Hepatocyte (in vitro differentiated cells): ENCODE measurements around the gene ZBTB8OS. TPM values are rescaled to one million over a fixed set of nuclear protein-coding genes. Genes with fewer than 3 reads are reported as not detected.
"Not testable (repeated sequence)": the region's sequence is repeated elsewhere in the genome, so short reads cannot be mapped to it uniquely, and the experiment has no call there.

Experiments
- DNase-seq: peaks from one replicate; pipeline ENCODE4 v3.0.0-alpha.2; 2016; ENCODE audit warnings: low spot score
- H2AFZ ChIP-seq: fragments of 200-600 bp; sonication (generic); 2 replicates; pipeline ENCODE4 v1.6.0; 2016; ENCODE audit warnings: antibody characterized with exemption, mild to moderate bottlenecking
- H3K27ac ChIP-seq: fragments of 200-600 bp; sonication (generic); 2 replicates; pipeline ENCODE4 v1.5.1; 2016; ENCODE audit warnings: mild to moderate bottlenecking
- H3K27me3 ChIP-seq: fragments of 200-600 bp; sonication (generic); 2 replicates; pipeline ENCODE4 v1.6.1; 2016
- H3K36me3 ChIP-seq: fragments of 200-600 bp; sonication (generic); replicated peaks from 2 replicates; pipeline ENCODE4 v1.5.1; 2016; ENCODE audit warnings: low read depth; ENCODE audit not compliant: insufficient read depth
- H3K4me1 ChIP-seq: fragments of 200-600 bp; sonication (generic); 2 replicates; pipeline ENCODE4 v1.5.1; 2016; ENCODE audit warnings: mild to moderate bottlenecking, moderate library complexity; ENCODE audit not compliant: insufficient read depth
- H3K4me2 ChIP-seq: fragments of 200-600 bp; sonication (generic); 2 replicates; pipeline ENCODE4 v1.6.0; 2016
- H3K4me3 ChIP-seq: fragments of 200-600 bp; sonication (generic); 2 replicates; pipeline ENCODE4 v1.5.1; 2016; ENCODE audit warnings: mild to moderate bottlenecking
- H3K79me2 ChIP-seq: fragments of 200-600 bp; sonication (generic); 2 replicates; pipeline ENCODE4 v1.6.0; 2017; ENCODE audit warnings: mild to moderate bottlenecking
- H3K9me2 ChIP-seq: fragments of 200-600 bp; sonication (generic); replicated peaks from 2 replicates; pipeline ENCODE4 v1.6.0; 2017; ENCODE audit warnings: mild to moderate bottlenecking; ENCODE audit not compliant: insufficient read depth
- H3K9me3 ChIP-seq: fragments of 200-600 bp; sonication (generic); 2 replicates; pipeline ENCODE4 v1.5.1; 2016; ENCODE audit warnings: low read depth, mild to moderate bottlenecking
- H4K20me1 ChIP-seq: fragments of 200-600 bp; sonication (generic); 2 replicates; pipeline ENCODE4 v1.6.0; 2016; ENCODE audit warnings: mild to moderate bottlenecking; ENCODE audit not compliant: insufficient read depth, poor library complexity, severe bottlenecking
- CTCF ChIP-seq: fragments of 200-600 bp; sonication (generic); IDR thresholded peaks from 2 replicates; pipeline ENCODE4 v1.5.1; 2016; ENCODE audit warnings: antibody characterized with exemption, mild to moderate bottlenecking; ENCODE audit not compliant: poor library complexity
- EZH2 ChIP-seq: fragments of 200-600 bp; sonication (generic); IDR thresholded peaks from 2 replicates; pipeline ENCODE4 v1.6.1; 2016; ENCODE audit warnings: antibody characterized with exemption, mild to moderate bottlenecking, borderline replicate concordance
- EZH2phosphoT487 ChIP-seq: fragments of 200-600 bp; sonication (generic); IDR thresholded peaks from one replicate; pipeline ENCODE4 v1.6.1; 2018; ENCODE audit warnings: antibody characterized with exemption, mild to moderate bottlenecking, low read depth, moderate library complexity; ENCODE audit not compliant: unreplicated experiment, severe bottlenecking
- WGBS: methylation state at CpG from one replicate; pipeline ENCODE4 v1.1.6; 2016; ENCODE audit warnings: low lambda C conversion rate; ENCODE audit errors: missing lambda C conversion rate; 5-methylcytosine and 5-hydroxymethylcytosine counted together
- polyA plus RNA-seq: library from polyadenylated mRNA; unstranded; fragments of >200 nt; fragmentation: Nextera tagmentation; extraction: Ambion mirVana; gene quantifications from 2 replicates; pipeline ENCODE4 v1.2.1, GENCODE V29; 2016
- total RNA-seq: library from RNA; depleted of rRNA; stranded (reverse); fragments of >200 nt; gene quantifications from 2 replicates; pipeline ENCODE4 v1.2.3, GENCODE V29; 2014

ZBTB8OS gene
- total RNA-seq: 65.1 and 70.1 TPM in 2 replicates
- polyA plus RNA-seq: 62.7 and 64.6 TPM in 2 replicates

GRCh38 chr1:32650248-32650751, at the start of gene ZBTB8OS:
Gene ZBTB8OS (minus strand): TSS chr1:32650550. CDS start chr1:32650529, 21 bp downstream.
- Histone ChIP-seq H3K27ac (peak within 1 kb of the TSS; percentile 99), H3K4me2 (peak within 1 kb of the TSS; percentile 90), H3K27me3 (no peaks in the 10 kb centered on the region), H3K4me3 (peak within 1 kb of the TSS; percentile 76), H3K36me3 (peaks cover 4% of the 10 kb centered on the region), H3K9me3 (no peaks in the 10 kb centered on the region), H3K79me2 (peaks cover 80% of the 10 kb centered on the region), H2AFZ (peak within 1 kb of the TSS; percentile 93), H3K4me1 (peaks cover 19% of the 10 kb centered on the region), H3K9me2 (no peaks in the 10 kb centered on the region), H4K20me1 (peaks cover 22% of the 10 kb centered on the region)
- TF ChIP-seq CTCF (no peak), EZH2 (no peak), EZH2phosphoT487 (no peak)
- under 1% methylated on average over 21 of the region's 21 CpGs for WGBS
- DNase-seq: peak; percentile 96

GRCh38 chr1:32696996-32697395, 46.6 kb upstream of the ZBTB8OS start:
- not testable (repeated sequence) for H3K27me3 ChIP-seq, DNase-seq, H3K4me2 ChIP-seq, H3K79me2 ChIP-seq, H4K20me1 ChIP-seq, H3K36me3 ChIP-seq, H3K9me2 ChIP-seq, H3K27ac ChIP-seq, H2AFZ ChIP-seq, H3K4me3 ChIP-seq, H3K9me3 ChIP-seq
- peaks cover 13% of the 10 kb centered on the region for H3K4me1 ChIP-seq
- 92% methylated on average over 8 of the region's 8 CpGs for WGBS

GRCh38 chr1:32696041-32696440, 45.7 kb upstream of the ZBTB8OS start:
- no peaks in the 10 kb centered on the region for H4K20me1 ChIP-seq

More at GRCh38 chr1:32696041-32696440, 45.7 kb upstream of the ZBTB8OS start:
- no peak overlapping the region for H2AFZ ChIP-seq
- 93% methylated on average over 9 of the region's 9 CpGs for WGBS
- no peak overlapping the region for H3K4me3 ChIP-seq
- no peaks in the 10 kb centered on the region for H3K36me3 ChIP-seq
- no peaks in the 10 kb centered on the region for H3K9me3 ChIP-seq
- no peak overlapping the region for H3K4me2 ChIP-seq
- peaks cover 4% of the 10 kb centered on the region for H3K4me1 ChIP-seq
- H3K79me2 ChIP-seq: no peaks in the 10 kb centered on the region
- H3K27ac ChIP-seq: no peak overlapping the region
- no peaks in the 10 kb centered on the region for H3K27me3 ChIP-seq
- H3K9me2 ChIP-seq: no peaks in the 10 kb centered on the region
- DNase-seq: no peak
- TF ChIP-seq EZH2phosphoT487: no peak
- no peak for TF ChIP-seq EZH2
- no peak for TF ChIP-seq CTCF
